SK-N-SH (cell line): ENCODE results near the gene ACTA1.

Experiments
- EP300 ChIP-seq, 2 experiments: IDR thresholded peaks; 2 replicates each; pipeline versions ENCODE4 v1.4.0 to v1.6.1; 2012; ENCODE audit warnings: borderline replicate concordance in 1 of 2, low read depth in 1 of 2, low read length in 1 of 2
- JUND ChIP-seq: IDR thresholded peaks from 2 replicates; pipeline ENCODE4 v1.4.0; 2012
- POLR2AphosphoS5 ChIP-seq: IDR thresholded peaks from 2 replicates; pipeline ENCODE4 v1.6.1; 2012; ENCODE audit warnings: low read depth, low read length
- RAD21 ChIP-seq: IDR thresholded peaks from 2 replicates; pipeline ENCODE4 v1.6.1; 2012; ENCODE audit warnings: mild to moderate bottlenecking, low read length
- TCF12 ChIP-seq: IDR thresholded peaks from 2 replicates; pipeline ENCODE4 v1.4.0; 2012
- TF ChIP-seq, protein P1 (sequence below): fragments of 200-600 bp; sonication (generic); IDR thresholded peaks from 2 replicates; pipeline ENCODE4 v1.6.1; 2017; ENCODE audit warnings: antibody characterized with exemption, mild to moderate bottlenecking, moderate library complexity

- TF ChIP-seq POLR2AphosphoS5 (no peak), EP300 (IDR thresholded peaks at IDR 0.05; ENCODE audit: borderline replicate concordance in 1 of 2, low read depth in 1 of 2, low read length in 1 of 2) (no peak), TCF12 (no peak), JUND (no peak), RAD21 (no peak)
- TF ChIP-seq, protein P1, sequence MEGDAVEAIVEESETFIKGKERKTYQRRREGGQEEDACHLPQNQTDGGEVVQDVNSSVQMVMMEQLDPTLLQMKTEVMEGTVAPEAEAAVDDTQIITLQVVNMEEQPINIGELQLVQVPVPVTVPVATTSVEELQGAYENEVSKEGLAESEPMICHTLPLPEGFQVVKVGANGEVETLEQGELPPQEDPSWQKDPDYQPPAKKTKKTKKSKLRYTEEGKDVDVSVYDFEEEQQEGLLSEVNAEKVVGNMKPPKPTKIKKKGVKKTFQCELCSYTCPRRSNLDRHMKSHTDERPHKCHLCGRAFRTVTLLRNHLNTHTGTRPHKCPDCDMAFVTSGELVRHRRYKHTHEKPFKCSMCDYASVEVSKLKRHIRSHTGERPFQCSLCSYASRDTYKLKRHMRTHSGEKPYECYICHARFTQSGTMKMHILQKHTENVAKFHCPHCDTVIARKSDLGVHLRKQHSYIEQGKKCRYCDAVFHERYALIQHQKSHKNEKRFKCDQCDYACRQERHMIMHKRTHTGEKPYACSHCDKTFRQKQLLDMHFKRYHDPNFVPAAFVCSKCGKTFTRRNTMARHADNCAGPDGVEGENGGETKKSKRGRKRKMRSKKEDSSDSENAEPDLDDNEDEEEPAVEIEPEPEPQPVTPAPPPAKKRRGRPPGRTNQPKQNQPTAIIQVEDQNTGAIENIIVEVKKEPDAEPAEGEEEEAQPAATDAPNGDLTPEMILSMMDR = no peak
These were observed 13.1 kb downstream of the ACTA1 start for GRCh38 chr1:229420765-229421164.
